Activated naive CD8-positive, alpha-beta T cell treated with anti-CD3 and anti-CD28 coated beads, Interleukin-2, amount 50 U/mL, for 16 hours (primary cell): ENCODE results near the gene INAVA.
"Not testable (repeated sequence)": the region's sequence is repeated elsewhere in the genome, so short reads cannot be mapped to it uniquely, and the experiment has no call there.

Experiments
- DNase-seq: peaks from one replicate; pipeline ENCODE4 v3.0.0-alpha.2; 2020; ENCODE audit warnings: low read depth, low spot score

The INAVA gene

DNA sequence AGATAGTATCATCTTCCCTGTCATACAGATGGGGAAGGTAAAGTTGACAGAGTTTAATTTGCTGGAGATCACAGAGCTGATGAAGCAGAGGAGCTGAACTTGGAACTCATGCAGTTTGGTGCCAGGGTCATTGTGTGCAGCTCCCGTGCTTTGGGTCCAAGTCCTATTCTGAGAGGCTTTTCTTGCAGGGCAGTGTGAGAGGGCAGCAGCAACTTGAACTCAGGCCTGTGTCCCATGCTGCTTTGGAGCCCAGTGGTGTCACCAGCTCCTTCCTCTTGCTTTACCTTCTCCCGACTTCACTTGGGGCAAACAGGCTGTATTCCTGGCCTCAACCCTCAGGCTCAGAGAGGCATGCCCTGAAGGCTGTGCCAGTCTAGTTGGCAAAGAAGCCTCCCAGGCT, 24.7 kb downstream of the INAVA start:
- DNase-seq = no peak

DNA sequence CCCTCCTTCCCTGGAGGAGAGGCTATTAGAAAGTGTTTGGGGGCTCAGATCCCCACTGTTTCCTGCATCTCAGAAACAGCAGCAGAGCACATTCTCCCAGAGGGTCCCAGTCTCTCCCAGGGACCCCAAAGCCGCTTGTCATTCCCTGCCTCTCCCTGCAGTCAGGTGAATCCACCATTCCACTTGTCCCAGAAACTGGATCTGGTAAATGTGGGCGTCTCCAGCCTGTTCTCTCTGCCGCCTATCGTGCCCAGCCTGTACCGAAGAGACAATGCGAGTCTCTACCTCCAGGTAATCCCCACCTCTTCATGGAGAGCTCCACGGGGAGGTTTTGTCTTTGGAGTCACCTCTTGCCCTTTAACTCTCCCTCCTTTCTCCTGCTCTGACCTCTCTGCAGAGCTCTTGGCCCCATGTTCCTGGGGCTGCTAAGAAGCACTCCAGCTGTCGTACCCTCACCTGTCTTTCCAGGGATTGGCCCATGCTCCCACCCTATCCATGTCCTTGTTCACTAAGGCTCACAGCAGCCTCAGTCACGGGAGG, 26.9 kb downstream of the INAVA start:
- DNase-seq = no peak

DNA sequence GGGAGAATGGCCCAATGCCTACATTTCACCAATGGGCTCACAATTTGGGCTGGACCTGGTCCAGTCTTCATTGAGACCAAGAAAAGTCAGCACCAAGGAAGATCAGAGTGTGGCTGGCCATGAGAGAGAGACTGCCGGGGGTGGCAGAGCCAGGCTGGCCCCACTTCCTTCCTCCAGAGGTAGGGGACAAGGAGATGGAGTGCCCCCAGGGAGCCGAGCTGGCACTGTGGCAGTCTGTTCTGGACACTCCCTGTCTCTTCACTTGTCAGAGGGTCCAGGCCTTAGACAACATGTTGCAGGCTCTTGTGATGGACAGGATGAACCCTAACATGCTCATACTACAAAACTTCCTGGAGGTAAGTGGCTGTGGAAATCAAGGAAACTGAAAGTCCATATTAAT, 27.7 kb downstream of the INAVA start:
- DNase-seq = no peak

DNA sequence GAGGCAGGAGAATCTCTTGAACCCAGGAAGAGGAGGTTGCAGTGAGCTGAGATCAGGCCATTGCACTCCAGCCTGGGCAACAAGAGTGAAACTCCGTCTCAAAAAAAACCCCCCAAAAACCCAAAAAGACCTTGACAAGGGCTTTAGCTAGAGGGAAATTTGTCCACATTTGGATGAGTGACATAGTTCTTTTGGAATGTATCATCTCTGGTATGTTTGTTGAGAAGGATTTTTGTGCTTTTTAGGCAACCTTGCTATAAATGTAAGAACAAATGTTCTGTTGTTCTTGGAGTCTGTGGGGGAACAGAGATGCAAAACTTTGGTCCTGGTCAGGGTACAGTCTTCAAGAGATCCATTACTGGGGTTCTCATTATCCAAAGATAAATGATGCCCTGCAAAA, 28.9 kb downstream of the INAVA start:
- no peak for DNase-seq

DNA sequence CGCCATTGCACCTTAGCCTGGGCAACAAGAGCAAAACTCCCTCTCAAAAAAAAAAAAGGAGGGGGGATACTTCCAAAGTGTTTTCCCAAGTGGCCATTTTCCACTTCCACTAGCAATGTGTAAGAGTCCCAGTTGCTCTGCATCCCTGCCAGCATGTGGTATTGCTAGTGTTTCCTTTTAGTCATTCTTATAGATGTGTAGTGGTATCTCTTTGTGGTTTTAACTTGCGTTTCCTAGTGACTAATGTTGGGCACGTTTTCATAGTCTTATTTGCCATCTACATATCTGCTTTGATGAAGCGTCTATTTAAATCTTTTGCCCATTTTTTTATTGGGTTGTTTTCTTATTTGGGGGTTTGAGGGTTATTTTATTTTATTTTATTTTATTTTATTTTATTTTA, 31.1 kb downstream of the INAVA start:
- no peak for DNase-seq

DNA sequence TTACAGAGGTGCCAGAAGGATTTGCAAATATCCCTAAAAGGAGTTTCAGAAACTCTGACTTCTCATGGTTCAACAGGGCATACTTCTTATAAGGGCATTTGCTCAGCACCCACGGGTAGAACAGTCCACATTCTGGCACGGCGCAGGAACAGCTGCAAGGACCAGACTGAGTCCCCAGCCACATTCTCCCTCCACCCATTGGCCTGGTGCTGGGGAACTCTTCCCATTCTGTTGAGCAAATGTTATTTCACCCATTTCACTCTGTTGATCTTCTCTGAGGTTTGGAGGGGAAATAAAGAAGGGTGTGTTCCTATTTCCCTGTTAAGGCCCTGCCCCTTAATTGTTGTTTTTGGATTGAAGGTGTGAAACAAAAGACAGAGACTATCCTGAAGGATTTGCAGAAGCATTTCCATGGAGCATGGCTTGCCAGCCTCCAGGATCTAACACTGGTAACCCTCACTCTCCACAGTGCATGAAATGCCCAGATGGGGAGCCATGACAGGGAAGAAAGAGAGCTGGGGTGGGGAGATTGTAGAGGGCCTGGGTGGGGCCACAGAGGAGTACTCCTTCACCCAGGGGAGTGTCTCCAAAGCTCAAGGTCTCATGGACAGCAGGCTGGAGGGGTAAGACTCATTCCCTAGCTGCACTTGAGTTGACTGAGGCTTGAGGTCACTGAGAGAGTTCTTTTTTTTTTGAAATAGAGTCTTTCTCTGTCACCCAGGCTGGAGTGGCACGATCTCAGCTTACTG, 35.0 kb downstream of the INAVA start:
- no peak for DNase-seq

DNA sequence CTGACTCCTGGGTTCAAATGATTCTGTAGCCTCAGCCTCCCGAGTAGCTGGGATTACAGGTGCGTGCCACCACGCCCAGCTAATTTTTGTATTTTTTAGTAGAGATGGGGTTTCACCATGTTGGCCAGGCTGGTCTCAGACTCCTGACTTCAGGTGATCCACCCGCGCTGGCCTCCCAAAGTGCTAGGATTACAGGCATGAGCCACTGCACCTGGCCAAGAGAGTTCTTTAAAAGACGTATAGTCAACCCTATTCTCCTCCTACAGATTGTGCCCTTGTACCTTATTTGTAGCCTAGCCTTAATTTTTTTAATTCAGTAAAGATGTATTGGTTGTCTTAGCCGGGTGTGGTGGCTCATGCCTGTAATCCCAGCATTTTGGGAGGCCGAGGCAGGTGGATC, 35.6 kb downstream of the INAVA start:
- not testable (repeated sequence) for DNase-seq

DNA sequence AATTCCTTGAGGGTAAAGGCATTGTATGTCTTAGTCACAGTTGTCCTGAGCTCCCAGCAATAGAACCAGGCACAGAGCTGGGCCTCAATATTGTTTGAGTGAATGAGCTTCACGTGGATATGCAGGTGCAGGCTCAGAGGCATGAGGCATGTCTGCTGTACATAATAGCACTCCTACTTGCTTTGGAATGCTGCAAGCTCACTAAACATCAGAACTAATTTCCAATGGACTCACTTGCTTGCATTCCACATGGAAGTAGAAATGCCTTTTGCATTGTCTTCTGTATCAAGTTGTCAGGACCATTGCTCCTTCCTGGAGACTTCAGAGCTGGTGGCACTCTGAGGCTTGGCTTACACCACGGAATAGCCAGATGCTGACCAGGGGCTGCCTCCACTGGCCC, 37.1 kb downstream of the INAVA start:
- DNase-seq = no peak

DNA sequence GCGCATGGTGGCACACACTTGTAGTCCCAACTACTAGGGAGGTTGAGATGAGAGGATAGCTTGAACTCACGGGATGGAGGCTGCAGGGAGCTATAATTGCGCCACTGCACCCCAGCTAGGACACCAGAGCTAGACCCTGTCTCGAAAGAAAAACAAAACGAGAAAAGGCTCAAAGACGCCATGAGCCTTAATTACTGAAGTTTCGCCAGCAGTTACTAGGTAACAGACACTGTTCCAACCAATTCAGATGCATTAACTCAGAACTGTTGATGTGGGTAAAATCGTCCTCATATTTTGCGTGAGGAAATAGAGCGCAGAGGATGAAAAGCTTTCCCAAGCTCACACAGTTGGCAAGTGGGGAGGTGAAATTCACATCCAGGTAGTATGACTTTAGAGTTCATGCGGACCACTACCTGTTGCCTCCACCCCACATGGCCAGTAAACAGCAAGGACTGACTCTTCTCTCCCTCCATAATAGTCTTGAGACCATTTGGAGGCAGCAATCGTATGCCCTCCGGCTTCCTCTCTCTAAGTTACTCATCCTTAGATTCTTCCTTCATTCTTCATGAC, 40.1 kb downstream of the INAVA start:
- DNase-seq = no peak

DNA sequence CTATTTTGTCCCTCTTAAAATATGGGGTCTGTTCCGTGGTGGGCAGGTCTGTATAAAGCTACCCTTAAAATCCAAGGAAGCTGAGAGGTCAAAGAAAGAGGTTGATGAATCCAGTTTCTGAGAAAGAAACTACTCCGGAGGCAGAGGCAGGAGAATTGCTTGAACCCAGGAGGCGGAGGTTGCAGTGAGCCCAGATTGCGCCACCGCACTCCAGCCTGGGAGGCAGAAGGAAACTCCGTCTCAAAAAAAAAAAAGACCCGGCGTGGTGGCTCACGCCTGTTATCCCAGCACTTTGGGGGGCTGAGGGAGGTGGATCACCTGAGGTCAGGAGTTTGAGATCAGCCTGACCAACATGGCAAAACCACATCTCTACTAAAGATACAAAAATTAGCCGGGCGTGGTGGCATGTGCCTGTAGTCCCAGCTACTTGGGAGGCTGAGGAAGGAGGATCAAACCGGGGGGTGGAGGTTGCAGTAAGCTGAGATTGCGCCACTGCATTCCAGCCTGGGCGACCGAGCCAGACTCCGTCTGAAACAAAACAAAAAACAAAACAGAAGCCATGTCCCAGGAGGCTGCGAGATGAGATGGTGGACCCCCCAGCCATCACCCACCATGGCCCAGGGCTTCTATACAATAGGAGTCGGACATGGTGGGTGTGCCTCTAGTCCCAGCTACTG, 40.7 kb downstream of the INAVA start:
- DNase-seq = not testable (repeated sequence)

DNA sequence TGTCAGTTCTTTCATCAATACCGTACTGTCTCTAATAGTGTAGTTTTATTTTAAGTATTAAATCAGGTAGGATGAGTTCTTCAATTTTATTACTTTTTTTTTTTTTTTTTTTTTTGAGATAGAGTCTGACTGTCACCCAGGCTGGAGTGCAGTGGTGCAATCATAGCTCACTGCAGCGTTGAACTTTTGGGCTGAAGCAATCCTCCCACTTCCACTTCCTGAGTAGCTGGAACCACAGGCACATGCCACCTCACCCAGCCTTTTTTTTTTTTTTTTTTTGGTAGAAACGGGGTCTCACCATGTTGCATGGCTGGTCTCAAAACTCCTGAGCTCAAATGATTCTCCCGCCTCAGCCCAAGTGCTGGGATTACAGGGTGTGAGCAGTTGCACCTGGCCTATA, 44.3 kb downstream of the INAVA start:
- no peak for DNase-seq

DNA sequence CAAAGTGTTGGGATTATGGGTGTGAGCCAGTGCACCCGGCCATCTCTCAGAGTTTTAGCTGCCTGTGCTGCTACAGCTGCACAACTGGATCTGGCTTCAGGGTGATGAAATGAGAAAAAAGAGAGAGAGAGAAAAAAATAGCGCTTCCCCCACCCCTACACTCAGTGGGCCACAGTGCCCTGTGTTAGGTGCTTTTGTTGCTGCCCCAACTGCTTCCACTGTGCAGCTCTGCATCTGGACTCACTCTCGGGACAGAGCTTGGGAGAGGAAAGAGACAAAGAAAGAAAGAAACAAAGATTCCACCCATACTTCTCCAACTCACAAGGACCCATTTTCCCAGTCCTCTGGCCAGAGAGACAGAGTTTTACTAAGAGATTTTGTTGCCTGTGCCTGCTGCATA, 50.4 kb downstream of the INAVA start:
- DNase-seq = no peak

DNA sequence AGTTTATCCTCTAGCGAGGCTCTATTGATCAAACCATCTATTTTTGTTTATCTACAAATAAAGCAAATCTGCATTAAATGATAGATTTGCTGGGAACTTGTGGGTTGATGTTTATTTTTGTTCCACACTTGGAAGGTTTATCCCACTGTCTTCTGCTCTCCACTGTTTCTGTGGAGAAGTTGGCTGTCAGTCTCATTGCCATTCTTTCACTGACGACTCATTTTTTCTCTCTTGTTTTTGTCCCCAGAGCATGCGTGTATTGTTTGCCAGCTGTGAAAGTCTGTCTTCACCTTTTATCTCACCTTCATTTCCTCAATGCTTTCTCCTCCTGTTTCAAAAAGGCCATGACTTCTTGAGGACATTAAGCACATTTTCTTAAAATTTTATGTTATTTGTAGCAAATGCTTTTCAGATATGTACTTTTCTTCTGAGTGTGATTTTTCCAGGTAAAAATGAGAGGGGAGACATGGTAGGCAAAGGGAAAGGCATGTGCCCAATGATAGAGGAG, 52.4 kb downstream of the INAVA start:
- no peak for DNase-seq

DNA sequence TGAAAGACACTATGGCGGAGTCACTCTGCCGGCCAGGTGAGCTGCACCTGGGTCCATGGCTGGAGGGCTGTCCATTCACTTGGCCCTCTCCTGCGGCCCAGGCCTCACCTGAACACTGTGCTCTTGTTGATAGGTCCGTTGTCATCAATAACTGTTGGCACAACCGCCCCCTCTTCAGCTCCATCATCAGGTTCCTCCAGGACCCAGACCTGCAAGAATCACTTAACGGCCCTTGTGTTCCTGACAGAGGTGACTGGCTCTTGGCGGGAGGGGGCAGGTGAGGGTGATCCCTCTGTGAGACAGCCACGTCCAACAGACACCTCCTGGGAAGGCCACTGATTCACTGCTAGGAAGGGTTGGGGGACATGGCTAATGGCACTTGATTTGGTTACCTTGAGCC, 54.9 kb downstream of the INAVA start:
- no peak for DNase-seq

DNA sequence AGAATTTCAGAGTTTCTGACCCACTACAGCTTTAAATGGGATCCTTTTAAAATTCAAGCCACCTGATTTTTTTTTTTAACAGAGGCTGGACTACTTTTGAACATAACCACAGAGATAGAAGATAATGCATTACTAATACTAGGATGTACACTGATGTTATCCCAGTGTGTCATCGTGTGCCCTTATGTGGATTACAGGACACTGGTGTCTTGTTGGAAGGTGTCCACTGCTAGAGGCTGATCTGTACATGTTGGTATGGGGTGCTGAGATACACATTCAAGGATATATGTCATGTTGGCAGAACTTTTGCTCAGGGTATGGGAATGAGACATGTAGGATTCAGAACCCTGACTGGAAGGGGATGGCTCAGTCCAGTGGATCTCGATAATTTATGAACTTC, 56.3 kb downstream of the INAVA start:
- no peak for DNase-seq

DNA sequence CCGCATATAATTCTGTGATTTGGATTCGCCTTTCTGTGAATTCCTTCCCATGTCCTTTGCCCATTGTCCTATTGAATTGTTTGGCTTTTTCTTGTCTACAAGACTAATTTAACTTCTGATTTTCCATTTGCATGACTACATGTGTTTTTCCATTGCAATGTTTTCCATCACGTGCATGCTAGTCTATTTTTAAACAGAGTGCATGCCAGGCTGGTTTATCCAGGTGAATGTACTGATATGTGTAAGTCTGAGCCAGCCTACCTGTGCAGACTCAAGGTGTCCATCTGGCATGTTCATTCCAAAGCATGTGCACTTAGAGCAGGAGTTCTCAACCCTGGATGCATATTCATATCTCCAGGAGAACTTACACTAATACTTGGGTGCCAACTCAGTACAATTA, 59.7 kb downstream of the INAVA start:
- DNase-seq = no peak

DNA sequence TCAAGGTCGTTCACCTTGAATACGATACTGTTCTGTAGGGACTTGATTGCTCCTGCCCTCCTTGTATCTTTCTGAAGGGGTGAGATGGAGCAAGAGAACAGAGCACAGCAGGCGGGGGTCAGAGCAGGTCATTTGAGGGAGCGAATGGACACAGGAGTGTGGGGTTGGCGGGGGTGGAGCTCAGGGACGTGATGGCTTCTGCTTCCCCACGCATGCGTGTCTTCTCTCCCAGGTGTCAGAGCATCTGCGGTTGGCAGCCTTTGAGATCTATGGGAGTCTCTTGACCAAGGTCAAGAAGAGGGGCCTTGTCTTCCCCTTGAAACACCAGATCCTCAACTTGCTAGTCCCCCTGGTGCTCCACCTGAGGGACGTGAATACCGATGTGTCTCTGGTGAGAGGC, 63.9 kb downstream of the INAVA start:
- no peak for DNase-seq

DNA sequence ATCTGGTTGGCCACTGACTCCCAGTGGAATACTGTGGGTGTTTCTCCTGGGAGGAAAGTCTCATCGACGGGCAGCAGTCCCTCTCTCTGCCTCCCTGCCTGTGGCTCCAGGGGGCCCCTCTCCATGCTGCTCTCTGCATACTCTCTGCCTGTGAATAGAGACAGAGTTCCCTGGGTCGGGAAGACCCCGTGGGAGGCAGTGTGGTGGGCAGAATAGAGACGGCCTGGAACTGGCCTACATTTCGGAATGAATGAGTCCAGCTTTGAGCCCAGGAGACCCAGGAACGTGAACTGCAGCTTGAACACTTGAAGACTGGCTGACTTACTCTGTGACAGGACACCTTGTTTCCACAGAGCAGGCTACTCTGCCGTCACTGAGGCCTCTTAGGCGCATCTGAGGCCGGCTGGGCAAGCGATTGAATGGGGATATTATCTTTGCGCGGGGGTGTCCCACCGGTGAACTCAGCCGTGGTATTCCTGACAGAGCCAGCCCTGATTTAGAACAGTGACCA, 64.8 kb downstream of the INAVA start:
- DNase-seq = no peak

DNA sequence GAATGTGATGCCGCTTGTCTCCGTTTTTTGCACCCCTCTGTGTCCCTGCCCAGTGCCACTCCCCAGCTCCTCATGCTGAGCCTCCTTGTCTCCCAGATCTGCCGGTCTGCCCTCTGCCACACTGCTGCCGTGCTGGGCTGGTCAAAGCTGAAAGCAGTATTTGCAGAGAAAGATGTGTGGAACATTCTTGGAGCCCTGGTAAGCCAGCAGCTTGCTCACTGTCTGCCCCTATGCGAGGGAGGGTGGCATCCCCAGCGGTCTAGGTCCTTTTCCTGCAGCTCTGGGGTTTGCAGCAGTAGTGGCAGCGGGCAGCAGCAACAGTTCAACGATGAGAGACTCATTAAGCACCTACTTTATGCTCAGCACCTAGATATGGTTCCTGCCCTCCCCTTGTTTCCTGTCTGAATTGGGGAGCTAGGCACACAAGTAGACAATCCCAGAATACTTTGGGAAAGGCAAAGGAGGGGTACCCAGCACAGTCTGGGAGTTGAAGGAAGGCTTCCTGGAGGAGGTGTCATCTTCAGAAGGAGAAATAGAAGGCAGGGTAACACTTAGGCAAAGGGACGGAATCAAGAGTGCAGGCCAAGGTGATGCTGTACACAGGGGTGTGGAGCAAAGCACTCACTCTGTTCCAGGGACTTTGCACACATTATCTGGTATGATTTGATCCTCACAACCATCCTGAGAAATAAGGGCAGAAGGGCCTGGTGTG, 65.7 kb downstream of the INAVA start:
- DNase-seq = no peak

DNA sequence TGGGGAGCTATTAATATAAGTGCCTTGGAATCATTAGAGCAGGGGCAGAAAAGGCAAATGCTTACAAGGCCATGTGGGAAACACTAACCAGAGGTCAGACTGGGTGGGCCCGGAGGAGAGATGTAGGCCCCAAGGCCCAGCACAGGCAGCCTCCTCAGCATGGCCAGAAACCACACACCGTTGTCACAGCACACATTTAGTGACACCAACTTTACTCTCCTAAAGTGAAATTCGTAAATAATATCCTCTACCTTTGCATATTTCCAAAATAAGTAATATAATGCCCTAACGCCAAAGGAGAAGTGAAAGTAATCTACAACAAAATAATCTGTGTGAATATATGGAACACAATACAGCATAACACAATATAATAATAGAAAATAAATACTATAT, 66.2 kb downstream of the INAVA start:
- DNase-seq = no peak

DNA sequence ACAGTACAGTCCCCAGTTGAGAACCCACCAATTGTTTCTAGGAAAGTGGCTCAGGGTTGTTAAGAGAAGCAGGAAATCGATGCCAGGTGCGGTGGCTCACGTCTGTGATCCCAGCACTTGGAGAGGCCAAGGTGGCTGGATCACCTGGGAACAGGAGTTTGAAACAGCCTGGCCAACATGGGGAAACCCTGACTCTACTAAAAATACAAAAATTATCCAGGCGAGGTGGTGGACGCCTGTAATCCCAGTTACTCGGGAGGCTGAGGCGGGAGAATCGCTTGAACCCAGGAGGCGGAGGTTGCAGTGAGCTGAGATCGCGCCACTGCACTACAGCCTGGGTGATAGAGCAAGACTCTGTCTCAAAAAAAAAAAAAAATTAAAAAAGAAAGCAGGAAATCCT, 67.5 kb downstream of the INAVA start:
- DNase-seq = not testable (repeated sequence)

DNA sequence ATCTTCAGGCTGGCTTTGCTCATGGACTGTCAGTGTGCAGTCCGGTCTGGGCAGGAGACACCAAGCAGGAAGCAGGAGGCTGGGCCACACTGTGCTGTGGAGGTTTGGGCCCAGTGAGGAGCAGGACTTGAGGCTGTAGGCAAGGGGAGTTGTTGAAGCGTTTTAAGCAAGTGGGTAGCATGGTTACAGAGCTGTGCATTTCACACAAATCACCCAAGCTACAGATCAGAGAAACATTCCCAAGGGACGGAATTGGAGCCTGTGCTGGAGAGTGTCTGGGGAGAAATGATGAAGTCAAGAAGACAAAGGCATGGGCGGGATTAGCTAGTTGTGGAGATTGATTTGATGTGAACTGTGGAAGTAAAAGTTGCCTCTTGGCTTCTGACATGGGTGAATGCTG, 67.9 kb downstream of the INAVA start:
- DNase-seq = no peak
